Spleen (tissue), 7 donors: Measurements from ENCODE around the gene TRIM38.

ENCODE experiments used
- CTCF ChIP-seq, 11 experiments: fragments of 200-600 bp in 7 of 11; fragments of 450-650 bp in 4 of 11; sonication (generic) in 4 of 11; IDR thresholded peaks in 8 of 11; conservative IDR thresholded peaks in 3 of 11; 1 replicate in 7 of 11; 2 replicates in 4 of 11; pipeline versions ENCODE4 v1.4.0 to v1.8.0; 2016 to 2021; ENCODE audit warnings: antibody characterized with exemption in 11 of 11, inconsistent platforms in 4 of 11, mild to moderate bottlenecking in 1 of 11
- POLR2AphosphoS5 ChIP-seq, 3 donors: sonication (generic); formaldehyde crosslinking; IDR thresholded peaks; one replicate each; pipeline ENCODE4 v1.5.1; 2017; ENCODE audit warnings: antibody characterized with exemption in 3 of 3
- donor health status: DM: no; HTN: no; CAD: no; lungs with moderate emphysema.
- donor health status: DM: no; HTN: no; CAD: no.
- donor health status: DM: no; HTN: no; CAD: no.

DNA sequence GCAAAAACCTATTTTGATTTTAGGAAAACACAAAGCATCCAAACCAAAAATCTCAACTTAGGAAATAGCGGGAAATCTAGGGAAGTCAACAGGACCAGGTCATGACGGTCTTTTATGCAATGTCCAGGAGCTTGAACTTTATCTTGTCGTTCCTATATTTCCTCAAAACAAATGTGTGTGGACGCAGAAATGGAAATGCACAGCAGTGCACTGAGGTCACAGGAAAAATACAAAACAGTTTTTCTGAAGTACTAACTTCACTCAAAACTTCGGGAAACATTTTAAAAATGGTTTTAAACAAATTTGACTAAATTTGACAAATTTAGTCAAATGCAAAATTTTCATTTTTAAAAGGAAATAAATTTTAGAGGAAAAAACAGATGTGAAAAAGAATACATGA, 26.6 kb upstream of the TRIM38 start:
- TF ChIP-seq CTCF (IDR thresholded peaks at IDR 0.05 in 8 of 11, conservative IDR thresholded peaks at IDR 0.05 in 3 of 11) (no peak), POLR2AphosphoS5 (IDR thresholded peaks at IDR 0.05) (no peak)
